Measurements from ENCODE around the gene OTOS.

DNA sequence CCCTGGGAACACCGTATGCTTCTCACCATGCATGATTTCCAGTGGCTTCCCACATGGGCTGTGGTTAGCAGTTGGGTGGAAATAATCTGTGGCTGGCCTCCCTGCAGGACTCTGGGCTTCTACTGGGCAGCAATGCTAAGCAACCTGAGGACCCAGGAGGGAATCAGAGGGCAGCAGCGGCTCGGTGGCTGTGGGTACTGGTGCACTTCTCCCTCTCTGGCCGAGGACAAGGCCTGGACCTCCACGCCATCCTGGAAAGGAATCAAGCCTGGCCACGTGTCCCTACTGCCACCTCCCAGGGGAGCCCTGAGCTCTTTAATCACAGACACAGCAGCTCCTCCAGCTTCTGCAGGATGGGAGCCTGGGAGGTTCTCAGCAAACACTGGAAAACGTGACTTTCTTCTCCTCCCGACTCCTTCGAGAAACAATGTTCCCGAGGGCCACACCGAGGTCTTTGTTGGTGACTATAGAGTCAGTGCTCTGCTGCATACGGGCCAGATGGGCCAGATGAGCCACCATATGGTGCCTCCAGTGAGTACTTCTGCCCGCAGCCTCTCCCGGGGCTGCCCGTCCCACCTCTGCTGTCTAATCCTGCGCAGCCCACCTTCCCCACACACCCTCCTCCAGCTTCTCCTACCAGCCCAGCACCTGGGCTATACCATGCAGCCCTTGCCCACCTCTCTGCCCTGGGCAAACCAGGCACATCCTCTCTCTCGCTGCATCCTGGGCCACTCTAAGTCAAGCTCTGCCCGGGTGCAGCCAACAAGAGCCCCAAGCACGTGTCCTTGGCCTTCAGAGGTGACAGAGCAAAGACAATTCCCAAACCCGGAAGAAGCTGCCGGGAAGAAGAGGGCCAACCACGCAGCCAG is 42.8 kb upstream of the OTOS start:
- TF ChIP-seq, protein P1, sequence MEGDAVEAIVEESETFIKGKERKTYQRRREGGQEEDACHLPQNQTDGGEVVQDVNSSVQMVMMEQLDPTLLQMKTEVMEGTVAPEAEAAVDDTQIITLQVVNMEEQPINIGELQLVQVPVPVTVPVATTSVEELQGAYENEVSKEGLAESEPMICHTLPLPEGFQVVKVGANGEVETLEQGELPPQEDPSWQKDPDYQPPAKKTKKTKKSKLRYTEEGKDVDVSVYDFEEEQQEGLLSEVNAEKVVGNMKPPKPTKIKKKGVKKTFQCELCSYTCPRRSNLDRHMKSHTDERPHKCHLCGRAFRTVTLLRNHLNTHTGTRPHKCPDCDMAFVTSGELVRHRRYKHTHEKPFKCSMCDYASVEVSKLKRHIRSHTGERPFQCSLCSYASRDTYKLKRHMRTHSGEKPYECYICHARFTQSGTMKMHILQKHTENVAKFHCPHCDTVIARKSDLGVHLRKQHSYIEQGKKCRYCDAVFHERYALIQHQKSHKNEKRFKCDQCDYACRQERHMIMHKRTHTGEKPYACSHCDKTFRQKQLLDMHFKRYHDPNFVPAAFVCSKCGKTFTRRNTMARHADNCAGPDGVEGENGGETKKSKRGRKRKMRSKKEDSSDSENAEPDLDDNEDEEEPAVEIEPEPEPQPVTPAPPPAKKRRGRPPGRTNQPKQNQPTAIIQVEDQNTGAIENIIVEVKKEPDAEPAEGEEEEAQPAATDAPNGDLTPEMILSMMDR (IDR thresholded peaks at IDR 0.05) = no peak
- no peak for TF ChIP-seq POLR2A (IDR thresholded peaks at IDR 0.05)
